Mesodermal cell (in vitro differentiated cells): ENCODE measurements around the gene TLE5.

Experiments
- H3K27ac ChIP-seq: 2 replicates; pipeline ENCODE4 v1.7.0; 2013; ENCODE audit warnings: mild to moderate bottlenecking, low read depth, low read length, moderate library complexity; ENCODE audit not compliant: severe bottlenecking
- H3K36me3 ChIP-seq: 2 replicates; pipeline ENCODE4 v1.7.1; 2013; ENCODE audit warnings: mild to moderate bottlenecking, low read length, moderate library complexity; ENCODE audit not compliant: control insufficient read depth, insufficient read depth
- H3K4me1 ChIP-seq: one replicate; pipeline ENCODE4 v1.7.1; 2013; ENCODE audit warnings: mild to moderate bottlenecking, low read length; ENCODE audit not compliant: insufficient read depth, control insufficient read depth, poor library complexity, severe bottlenecking
- H3K4me3 ChIP-seq: 2 replicates; pipeline ENCODE4 v1.7.0; 2013; ENCODE audit warnings: low read length, control low read depth, mild to moderate bottlenecking; ENCODE audit not compliant: insufficient read depth, poor library complexity, severe bottlenecking; ENCODE audit errors: extremely low read depth
- H3K9me3 ChIP-seq: 2 replicates; pipeline ENCODE4 v1.7.1; 2013; ENCODE audit warnings: mild to moderate bottlenecking, low read length, moderate library complexity; ENCODE audit not compliant: control insufficient read depth
- WGBS, 2 experiments: methylation state at CpG; one replicate each; pipeline ENCODE4 v1.1.5; 2013; ENCODE audit warnings: missing lambda C conversion rate in 2 of 2; ENCODE audit not compliant: insufficient coverage in 2 of 2; 5-methylcytosine and 5-hydroxymethylcytosine counted together

TLE5 gene

DNA sequence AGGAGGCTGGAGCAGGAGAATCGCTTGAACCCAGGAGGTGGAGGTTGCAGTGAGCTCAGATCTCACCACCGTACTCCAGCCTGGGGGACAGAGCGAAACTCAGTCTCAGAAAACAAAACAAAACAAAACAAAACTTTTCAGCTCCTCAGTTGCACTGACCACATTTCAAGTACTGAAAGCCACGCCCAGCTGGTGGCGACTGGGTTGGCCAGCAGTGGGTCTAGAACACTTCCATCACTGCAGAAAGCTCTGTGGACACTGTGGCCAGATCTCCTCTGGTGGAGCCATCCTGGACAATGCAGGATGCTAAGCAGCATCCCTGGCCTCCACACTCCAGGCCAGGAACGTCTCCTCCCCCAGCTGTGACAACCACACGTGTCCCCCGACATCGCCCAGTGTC lies 54.3 kb downstream of the TLE5 start:
- Histone ChIP-seq H3K27ac (no peak overlapping the region), H3K4me3 (no peak overlapping the region), H3K4me1 (no peaks in the 10 kb centered on the region), H3K9me3 (no peaks in the 10 kb centered on the region), H3K36me3 (no peaks in the 10 kb centered on the region)
- WGBS, 2 experiments, result 89 to 90% methylated on average over 5 to 8 of the region's 9 CpGs

DNA sequence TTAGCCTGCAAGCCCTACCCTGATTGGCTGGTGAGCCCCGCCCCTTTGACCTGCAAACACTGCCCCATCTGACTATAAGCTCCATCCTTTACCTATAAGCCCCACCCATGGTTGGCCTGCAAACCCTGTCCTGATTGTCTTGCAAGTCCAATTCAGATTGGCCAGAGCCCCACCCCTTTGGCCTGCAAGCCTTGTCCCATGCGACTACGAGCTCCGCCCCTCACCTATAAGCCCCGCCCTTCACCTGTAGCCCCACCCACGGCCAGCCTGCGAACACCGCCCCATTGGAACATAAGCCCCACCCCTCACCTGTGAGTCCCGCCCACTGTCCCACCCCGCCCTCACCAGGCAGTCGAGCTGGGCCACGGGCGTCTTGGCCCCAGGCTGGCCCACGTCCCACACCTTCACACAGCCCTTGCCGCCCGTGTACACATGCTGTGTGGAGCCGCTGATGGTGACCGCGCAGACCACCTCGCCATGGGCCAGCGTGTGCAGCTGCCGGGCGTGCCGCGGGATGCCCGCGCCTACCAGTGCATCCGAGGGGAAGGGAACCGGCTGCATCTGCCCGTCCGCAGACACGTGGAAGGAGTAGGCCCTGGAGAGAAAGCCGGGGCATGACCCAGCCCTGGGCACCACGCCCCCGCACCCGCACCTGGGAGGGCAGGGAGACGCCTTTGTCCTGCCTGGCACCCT lies 56.1 kb downstream of the TLE5 start:
- Histone ChIP-seq H3K27ac (no peak overlapping the region), H3K9me3 (no peaks in the 10 kb centered on the region), H3K4me1 (no peaks in the 10 kb centered on the region), H3K36me3 (no peaks in the 10 kb centered on the region), H3K4me3 (no peak overlapping the region)
- WGBS, 2 experiments, result 89 to 90% methylated on average over 15 to 32 of the region's 37 CpGs

DNA sequence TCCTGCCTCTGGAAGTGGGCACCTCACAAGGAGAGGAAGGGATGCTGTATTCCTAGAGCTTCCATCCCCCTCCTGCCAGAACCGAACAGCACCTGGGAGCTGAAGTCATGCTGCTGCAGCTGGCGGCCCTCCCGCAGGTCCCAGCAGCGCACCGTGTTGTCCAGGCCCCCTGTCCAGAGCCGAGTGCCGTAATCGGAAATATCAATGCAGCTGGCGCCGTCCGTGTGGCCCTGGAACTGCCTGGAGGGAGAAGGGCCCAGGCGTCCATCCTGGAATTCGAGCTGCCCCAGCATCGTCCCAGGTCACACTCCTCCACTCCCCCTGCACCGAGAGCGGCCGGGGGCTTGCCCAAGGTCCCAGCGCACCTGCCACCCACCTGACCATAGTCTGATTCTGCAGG lies 57.0 kb downstream of the TLE5 start:
- no peaks in the 10 kb centered on the region for H3K36me3 ChIP-seq
- H3K4me1 ChIP-seq, result no peaks in the 10 kb centered on the region
- no peaks in the 10 kb centered on the region for H3K9me3 ChIP-seq
- 90 to 94% methylated on average over 14 to 18 of the region's 18 CpGs for WGBS, 2 experiments
- no peak overlapping the region for H3K4me3 ChIP-seq
- H3K27ac ChIP-seq, result no peak overlapping the region

DNA sequence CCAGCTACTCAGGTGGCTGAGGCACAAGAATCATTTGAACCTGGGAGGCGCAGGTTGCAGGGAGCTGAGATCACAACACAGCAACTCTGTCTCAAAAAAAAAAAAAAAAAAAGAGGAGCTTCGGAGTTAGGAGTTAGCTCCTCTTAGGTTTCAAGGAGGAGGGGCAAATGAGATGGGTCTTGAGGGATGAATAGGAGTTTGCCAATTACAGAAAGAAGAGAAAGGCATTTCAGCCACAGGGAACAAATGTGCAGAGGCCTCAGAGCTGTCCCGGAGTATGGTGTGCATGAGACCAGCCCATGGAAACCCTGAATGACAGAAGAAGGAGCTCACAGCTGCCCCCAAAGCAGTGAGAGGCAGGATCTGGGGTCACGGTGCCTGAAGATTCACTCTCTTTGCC lies 57.8 kb downstream of the TLE5 start:
- no peaks in the 10 kb centered on the region for H3K9me3 ChIP-seq
- no peak overlapping the region for H3K4me3 ChIP-seq
- no peaks in the 10 kb centered on the region for H3K4me1 ChIP-seq
- no peak overlapping the region for H3K27ac ChIP-seq
- no peaks in the 10 kb centered on the region for H3K36me3 ChIP-seq
- 86 to 88% methylated on average over 2 to 3 of the region's 4 CpGs for WGBS, 2 experiments

DNA sequence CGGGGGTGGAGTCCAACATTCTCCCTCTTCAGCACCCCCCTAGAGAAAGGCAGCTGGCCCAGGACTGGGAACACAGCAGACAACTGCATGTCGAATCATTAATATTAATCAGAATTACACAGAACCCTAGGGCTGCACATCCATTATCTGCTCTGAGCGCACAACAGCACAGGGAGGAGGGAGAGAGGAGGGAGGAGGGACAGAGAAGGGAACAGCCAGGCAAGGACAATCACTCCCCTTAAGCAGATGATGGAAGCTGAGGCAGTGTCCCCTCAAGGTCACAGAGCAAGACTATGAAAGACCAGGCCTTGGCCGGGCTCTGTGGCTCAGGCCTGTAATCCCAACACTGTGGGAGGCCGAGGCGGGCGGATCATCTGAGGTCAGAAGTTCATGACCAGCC lies 59.2 kb downstream of the TLE5 start:
- no peaks in the 10 kb centered on the region for H3K4me1 ChIP-seq
- 88 to 93% methylated on average over 4 to 5 of the region's 7 CpGs for WGBS, 2 experiments
- H3K4me3 ChIP-seq, result no peak overlapping the region
- H3K27ac ChIP-seq, result no peak overlapping the region
- H3K9me3 ChIP-seq, result no peaks in the 10 kb centered on the region
- no peaks in the 10 kb centered on the region for H3K36me3 ChIP-seq
